ENCODE data around the gene TRABD2B. TPM values are rescaled to one million over a fixed set of nuclear protein-coding genes. Genes with fewer than 3 reads are reported as not detected.

Gene TRABD2B
- polyA plus RNA-seq, 1 of the 3 experiments (the other 2 are of a cell fraction) = 0.03 TPM

DNA sequence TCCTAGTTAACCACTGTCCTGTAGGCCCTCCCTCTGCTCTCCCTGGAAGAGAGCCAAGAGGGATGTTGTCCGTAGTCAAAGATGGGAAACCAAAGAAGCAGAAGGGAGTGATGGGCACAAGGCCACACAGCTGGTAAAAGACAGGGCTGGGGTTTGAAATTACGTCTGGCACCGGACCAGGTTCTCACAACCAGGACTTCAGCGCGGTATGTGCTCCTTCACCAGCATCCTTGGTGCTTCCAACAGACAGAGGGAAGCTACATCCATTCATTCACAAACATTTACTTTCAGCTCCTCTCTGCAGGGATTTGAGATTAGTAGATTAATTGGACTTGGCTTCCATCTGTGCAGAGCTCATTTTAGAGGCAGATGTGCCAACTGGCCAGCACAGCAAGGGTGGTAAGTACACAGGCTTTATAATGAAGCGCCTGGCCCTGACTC is 191.2 kb downstream of the TRABD2B start:
- CTCF ChIA-PET = interaction anchor here (1.0 to 3.6 kb wide), 4 partner anchors 11 to 192 kb away, joined by 3 to 14 read pairs (median 4); partner anchors contain the start of gene TRABD2B
- Histone ChIP-seq H3K4me1 (ENCODE audit: control insufficient read depth in 1 of 2, insufficient read depth in 2 of 2, low read depth in 1 of 2, low read length in 1 of 2) (peaks cover 0 to 26% of the 10 kb centered on the region in 2 experiments; a peak in 2 of 4 replicates), H3K79me2 (ENCODE audit: insufficient read depth) (no peaks in the 10 kb centered on the region), H3K4me3 (ENCODE audit: low read depth in 2 of 2, low read length in 1 of 2) (no peak overlapping the region), H2AFZ (ENCODE audit: low read depth) (no peak overlapping the region), H4K20me1 (ENCODE audit: insufficient read depth) (no peaks in the 10 kb centered on the region), H3K36me3 (replicated peaks in 1 of 2; ENCODE audit: control insufficient read depth in 1 of 2, insufficient read depth in 2 of 2, low read length in 1 of 2) (no peaks in the 10 kb centered on the region), H3K9ac (no peak overlapping the region), H3K4me2 (no peak overlapping the region), H3K27me3 (ENCODE audit: insufficient read depth) (no peaks in the 10 kb centered on the region), H3K27ac (ENCODE audit: low read depth in 2 of 2, low read length in 1 of 2) (peak overlapping the region in 1 of 2 experiments; percentile 67; a peak in 2 of 4 replicates), H3K9me2 (no peaks in the 10 kb centered on the region), H3K9me3 (no peaks in the 10 kb centered on the region), H3F3A (replicated peaks; ENCODE audit: insufficient read depth) (no peaks in the 10 kb centered on the region)
- peak; percentile 77 for DNase-seq
- no peak for TF ChIP-seq ELF1 (IDR thresholded peaks at IDR 0.05)
- TF ChIP-seq EP300 (IDR thresholded peaks at IDR 0.05; ENCODE audit: borderline replicate concordance in 1 of 2, low read depth in 1 of 2, low read length in 1 of 2) = peak in 1 of 2 experiments; percentile 74; a peak in 2 of 4 replicates
- no peak for TF ChIP-seq SIN3A (IDR thresholded peaks at IDR 0.05; ENCODE audit: borderline replicate concordance, low read depth, low read length)
- TF ChIP-seq FOXJ3 (CRISPR knock-in tag; IDR thresholded peaks at IDR 0.05) = peak; percentile 14; the same call in 1 of the 2 replicates
- TF ChIP-seq RAD21 (IDR thresholded peaks at IDR 0.05; ENCODE audit: low read length) = peak; percentile 29
- TF ChIP-seq GATA2 (CRISPR knock-in tag; IDR thresholded peaks at IDR 0.05) = 0 out of 2 replicates have a peak, but pooled peaks have one; percentile 41
- TF ChIP-seq RCOR1 (IDR thresholded peaks at IDR 0.05; ENCODE audit: low read length) = peak; percentile 19; the same call in 1 of the 2 replicates
- POLR2A ChIA-PET = interaction anchor here (0.6 kb wide), 1 partner anchor 372 kb away, joined by 3 read pairs; no protein-coding TSS in a partner anchor
- WGBS (ENCODE audit: low lambda C conversion rate) = 24% methylated on average over 5 of the region's 6 CpGs

DNA sequence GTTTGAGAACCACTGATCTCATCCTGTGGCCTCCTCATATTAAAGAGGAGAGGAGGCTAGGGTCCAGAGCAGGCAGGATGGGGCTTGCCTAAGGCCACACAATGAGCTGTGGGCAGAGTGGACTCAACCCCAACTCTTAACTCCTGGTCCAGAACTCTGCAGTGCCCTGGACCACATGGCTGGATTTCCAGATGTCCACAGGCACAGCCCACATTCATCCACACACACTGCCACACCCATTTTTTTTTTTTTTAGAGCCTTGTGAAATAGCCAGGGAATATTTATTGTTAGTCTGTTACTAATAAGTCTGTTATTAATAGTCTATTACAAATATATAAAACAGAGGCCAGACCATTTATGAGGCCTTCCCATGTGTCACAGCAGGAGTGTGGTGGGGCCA is 192.2 kb downstream of the TRABD2B start:
- no peaks in the 10 kb centered on the region for H3F3A ChIP-seq (replicated peaks; ENCODE audit: insufficient read depth)
- no peaks in the 10 kb centered on the region for H3K27me3 ChIP-seq (ENCODE audit: insufficient read depth)
- TF ChIP-seq MXI1 (IDR thresholded peaks at IDR 0.05; ENCODE audit: low read depth, low read length) = no peak
- TF ChIP-seq ELF1 (IDR thresholded peaks at IDR 0.05) = no peak
- TF ChIP-seq YY1 (IDR thresholded peaks at IDR 0.05; ENCODE audit: low read depth) = no peak
- TF ChIP-seq TAF1 (IDR thresholded peaks at IDR 0.05; ENCODE audit: borderline replicate concordance, low read depth, low read length) = no peak
- TF ChIP-seq MEF2A (IDR thresholded peaks at IDR 0.05; ENCODE audit: borderline replicate concordance, low read depth) = no peak
- TF ChIP-seq NFIC (IDR thresholded peaks at IDR 0.05; ENCODE audit: borderline replicate concordance) = no peak
- TF ChIP-seq, protein P1, sequence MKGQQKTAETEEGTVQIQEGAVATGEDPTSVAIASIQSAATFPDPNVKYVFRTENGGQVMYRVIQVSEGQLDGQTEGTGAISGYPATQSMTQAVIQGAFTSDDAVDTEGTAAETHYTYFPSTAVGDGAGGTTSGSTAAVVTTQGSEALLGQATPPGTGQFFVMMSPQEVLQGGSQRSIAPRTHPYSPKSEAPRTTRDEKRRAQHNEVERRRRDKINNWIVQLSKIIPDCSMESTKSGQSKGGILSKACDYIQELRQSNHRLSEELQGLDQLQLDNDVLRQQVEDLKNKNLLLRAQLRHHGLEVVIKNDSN (IDR thresholded peaks at IDR 0.05; ENCODE audit: borderline replicate concordance, low read depth) = no peak
- no peak for TF ChIP-seq POLR2AphosphoS5 (IDR thresholded peaks at IDR 0.05; ENCODE audit: low read depth, low read length)
- no peak for TF ChIP-seq EP300 (IDR thresholded peaks at IDR 0.05; ENCODE audit: borderline replicate concordance in 1 of 2, low read depth in 1 of 2, low read length in 1 of 2)
- no peak for TF ChIP-seq FOXJ3 (CRISPR knock-in tag; IDR thresholded peaks at IDR 0.05)
- TF ChIP-seq USF2 (IDR thresholded peaks at IDR 0.05; ENCODE audit: borderline replicate concordance, low read depth, low read length) = no peak
- H3K4me3 ChIP-seq (ENCODE audit: low read depth in 2 of 2, low read length in 1 of 2) = no peak overlapping the region
- H3K27ac ChIP-seq (ENCODE audit: low read depth in 2 of 2, low read length in 1 of 2) = no peak overlapping the region; a peak in 1 of 4 replicates
- H3K4me1 ChIP-seq (ENCODE audit: control insufficient read depth in 1 of 2, insufficient read depth in 2 of 2, low read depth in 1 of 2, low read length in 1 of 2) = peaks cover 0 to 26% of the 10 kb centered on the region in 2 experiments; a peak in 2 of 4 replicates
- no peak overlapping the region for H3K4me2 ChIP-seq
- no peaks in the 10 kb centered on the region for H4K20me1 ChIP-seq (ENCODE audit: insufficient read depth)
- H3K79me2 ChIP-seq (ENCODE audit: insufficient read depth) = no peaks in the 10 kb centered on the region
- DNase-seq = no peak
- H2AFZ ChIP-seq (ENCODE audit: low read depth) = no peak overlapping the region
- no peaks in the 10 kb centered on the region for H3K9me3 ChIP-seq
- POLR2A ChIA-PET = no interaction called here
- H3K9me2 ChIP-seq = no peaks in the 10 kb centered on the region
- no peaks in the 10 kb centered on the region for H3K36me3 ChIP-seq (replicated peaks in 1 of 2; ENCODE audit: control insufficient read depth in 1 of 2, insufficient read depth in 2 of 2, low read length in 1 of 2)
- CTCF ChIA-PET = interaction anchor here (3.6 kb wide), 1 partner anchor 193 kb away, joined by 14 read pairs; the partner anchor contains the start of gene TRABD2B
- no peak overlapping the region for H3K9ac ChIP-seq

All from SK-N-SH (cell line).